Sigmoid colon (tissue), 7 donors: Measurements from ENCODE around the gene TTC38. TPM values are rescaled to one million over a fixed set of nuclear protein-coding genes. Genes with fewer than 3 reads are reported as not detected.

Source experiments
- DNase-seq: peaks from one replicate; pipeline ENCODE4 v3.0.0-alpha.2; 2019
- H3K27ac ChIP-seq, 4 donors: fragments of 200-600 bp; sonication (generic); one replicate each; pipeline ENCODE4 v1.5.1; 2016 to 2019; ENCODE audit warnings: mild to moderate bottlenecking in 1 of 4
- H3K27me3 ChIP-seq, 3 donors: fragments of 200-600 bp; sonication (generic); one replicate each; pipeline ENCODE4 v1.5.1; 2019; ENCODE audit warnings: mild to moderate bottlenecking in 1 of 3
- H3K36me3 ChIP-seq, 4 donors: fragments of 200-600 bp; sonication (generic); one replicate each; pipeline ENCODE4 v1.5.1; 2016 to 2019
- H3K4me1 ChIP-seq, 4 donors: fragments of 200-600 bp; sonication (generic); one replicate each; pipeline ENCODE4 v1.5.1; 2017 to 2019
- H3K4me3 ChIP-seq, 4 donors: fragments of 200-600 bp; sonication (generic); one replicate each; pipeline ENCODE4 v1.5.1; 2017 to 2019; ENCODE audit warnings: mild to moderate bottlenecking in 2 of 4, moderate library complexity in 1 of 4
- H3K9me3 ChIP-seq, 4 donors: fragments of 200-600 bp in 3 of 4; sonication (generic) in 3 of 4; one replicate each; pipeline versions ENCODE4 v1.5.1 to v1.6.1; 2013 to 2019
- EP300 ChIP-seq, 4 donors: sonication (generic); formaldehyde crosslinking; IDR thresholded peaks; one replicate each; pipeline ENCODE4 v1.6.1; 2017; ENCODE audit warnings: antibody characterized with exemption in 4 of 4
- POLR2A ChIP-seq, 2 donors: fragments of 450-650 bp; IDR thresholded peaks; one replicate each; pipeline ENCODE4 v1.6.1; 2016; ENCODE audit warnings: antibody characterized with exemption in 2 of 2, mild to moderate bottlenecking in 2 of 2, moderate library complexity in 2 of 2
- POLR2AphosphoS5 ChIP-seq, 4 donors: sonication (generic); formaldehyde crosslinking; IDR thresholded peaks; one replicate each; pipeline ENCODE4 v1.6.1; 2017; ENCODE audit warnings: antibody characterized with exemption in 4 of 4
- WGBS, 2 donors: extraction: QIAGEN DNeasy Blood & Tissue Kit; methylation state at CpG; one replicate each; pipeline ENCODE4 v1.1.7; 2013; 5-methylcytosine and 5-hydroxymethylcytosine counted together
- intact Hi-C: fragments of 100-400 bp; cut with DNase I; formaldehyde crosslinking; loops from one replicate; pipeline ENCODE4 v1.15.1; 2023
- polyA plus RNA-seq, 3 donors: library from polyadenylated mRNA; stranded (reverse); fragments of 200-250 nt; gene quantifications; one replicate each; pipeline ENCODE4 v1.2.3, GENCODE V29; 2013
- total RNA-seq, 4 donors: library from RNA; depleted of rRNA; stranded (reverse); fragments of >200 nt; gene quantifications; one replicate each; pipeline ENCODE4 v1.1.0, GENCODE V29; 2016
- TF ChIP-seq, protein P1 (sequence below), 4 experiments: fragments of 450-650 bp in 3 of 4; fragments of 200-600 bp in 1 of 4; IDR thresholded peaks; one replicate each; pipeline ENCODE4 v1.5.1; 2016 to 2019; ENCODE audit warnings: antibody characterized with exemption in 4 of 4, mild to moderate bottlenecking in 3 of 4, moderate library complexity in 2 of 4
- donor health status: healthy with polysubstance abuse.
- donor health status: Bipolar disorder and iron deficiency.
- donor health status: healthy.

Gene TTC38
- total and polyA plus RNA-seq, 7 donors, result 34.6 to 105 (median 56.0) TPM

DNA sequence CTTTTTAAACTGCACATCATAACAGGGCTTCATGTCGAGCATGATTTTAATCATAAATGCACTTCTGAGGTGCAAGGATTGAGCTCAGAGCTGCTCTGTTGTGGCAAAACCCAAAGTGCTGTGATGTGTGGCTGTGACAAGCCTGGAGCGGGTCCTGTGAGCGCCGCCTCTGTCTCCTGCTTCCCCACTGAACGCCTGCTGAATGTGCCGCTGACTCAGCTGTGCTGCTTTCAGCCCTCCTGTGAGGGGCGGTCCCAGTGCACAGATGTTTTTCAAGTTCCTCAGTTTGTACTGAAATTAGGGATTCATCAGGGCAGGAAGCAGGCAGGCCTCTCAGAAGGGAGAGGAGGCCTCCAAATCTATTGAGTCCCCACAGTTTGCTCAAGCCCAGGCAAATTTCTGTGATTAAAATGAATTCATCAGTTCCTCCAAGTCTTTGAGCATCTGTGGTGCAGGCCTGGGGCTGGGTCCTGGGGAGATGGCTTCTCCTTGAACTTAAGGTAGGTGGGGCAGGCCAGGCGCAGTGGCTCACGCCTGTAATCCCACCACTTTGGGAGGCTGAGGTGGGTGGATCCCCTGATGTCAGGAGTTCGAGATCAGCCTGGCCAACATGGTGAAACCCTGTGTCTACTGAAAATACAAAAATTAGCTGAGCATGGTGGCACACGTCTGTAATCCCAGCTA lies 25.9 kb downstream of the TTC38 start:
- Histone ChIP-seq H3K4me3 (no peak overlapping the region), H3K27me3 (no peaks in the 10 kb centered on the region), H3K27ac (peak overlapping the region in 2 of 4 donors; percentile 27 to 32), H3K9me3 (peaks cover 0 to 3% (median 0%) of the 10 kb centered on the region in 4 donors), H3K4me1 (peaks cover 0 to 19% (median 16%) of the 10 kb centered on the region in 4 donors), H3K36me3 (peaks cover 10 to 48% (median 19%) of the 10 kb centered on the region in 4 donors)
- peak in 2 of 4 donors; percentile 8 to 39 for TF ChIP-seq POLR2AphosphoS5 (IDR thresholded peaks at IDR 0.05)
- no peak for TF ChIP-seq EP300 (IDR thresholded peaks at IDR 0.05)
- TF ChIP-seq, protein P1, sequence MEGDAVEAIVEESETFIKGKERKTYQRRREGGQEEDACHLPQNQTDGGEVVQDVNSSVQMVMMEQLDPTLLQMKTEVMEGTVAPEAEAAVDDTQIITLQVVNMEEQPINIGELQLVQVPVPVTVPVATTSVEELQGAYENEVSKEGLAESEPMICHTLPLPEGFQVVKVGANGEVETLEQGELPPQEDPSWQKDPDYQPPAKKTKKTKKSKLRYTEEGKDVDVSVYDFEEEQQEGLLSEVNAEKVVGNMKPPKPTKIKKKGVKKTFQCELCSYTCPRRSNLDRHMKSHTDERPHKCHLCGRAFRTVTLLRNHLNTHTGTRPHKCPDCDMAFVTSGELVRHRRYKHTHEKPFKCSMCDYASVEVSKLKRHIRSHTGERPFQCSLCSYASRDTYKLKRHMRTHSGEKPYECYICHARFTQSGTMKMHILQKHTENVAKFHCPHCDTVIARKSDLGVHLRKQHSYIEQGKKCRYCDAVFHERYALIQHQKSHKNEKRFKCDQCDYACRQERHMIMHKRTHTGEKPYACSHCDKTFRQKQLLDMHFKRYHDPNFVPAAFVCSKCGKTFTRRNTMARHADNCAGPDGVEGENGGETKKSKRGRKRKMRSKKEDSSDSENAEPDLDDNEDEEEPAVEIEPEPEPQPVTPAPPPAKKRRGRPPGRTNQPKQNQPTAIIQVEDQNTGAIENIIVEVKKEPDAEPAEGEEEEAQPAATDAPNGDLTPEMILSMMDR (IDR thresholded peaks at IDR 0.05), result no peak
- no peak for TF ChIP-seq POLR2A (IDR thresholded peaks at IDR 0.05)
- 71 to 86% methylated on average over 11 of the region's 11 CpGs for WGBS, 2 donors
- peak; percentile 82 for DNase-seq
- intact Hi-C loops, result loop anchor here (2.0 kb wide), 1 partner anchor 25 kb away; the partner anchor contains the start of gene TTC38

DNA sequence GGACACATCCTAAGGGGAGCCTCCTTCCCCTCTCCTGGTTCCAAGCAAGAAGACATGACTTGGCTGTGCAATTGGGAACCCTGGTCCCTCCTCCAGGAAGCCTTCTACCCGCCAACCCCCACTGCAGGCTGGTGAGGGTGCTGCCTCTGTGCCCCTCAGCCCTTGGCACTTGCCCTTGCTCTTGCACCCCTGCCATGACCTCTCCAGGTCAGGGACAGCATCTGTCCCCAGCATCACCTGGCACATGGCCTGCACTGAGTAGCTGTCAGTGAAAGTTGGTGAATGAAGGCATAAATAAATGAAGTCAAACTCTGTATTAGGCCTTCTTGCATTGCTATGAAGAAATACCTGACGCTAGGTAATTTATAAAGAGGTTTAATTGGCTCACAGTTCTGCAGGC lies 27.0 kb downstream of the TTC38 start:
- whole genome bisulfite sequencing, 2 donors, result 89 to 93% methylated on average over 2 of the region's 2 CpGs
- DNase-seq, result no peak
- Histone ChIP-seq H3K27ac (no peak overlapping the region), H3K4me3 (no peak overlapping the region), H3K9me3 (peaks cover 0 to 3% (median 0%) of the 10 kb centered on the region in 4 donors), H3K4me1 (peaks cover 0 to 19% (median 16%) of the 10 kb centered on the region in 4 donors), H3K36me3 (peaks cover 10 to 39% (median 15%) of the 10 kb centered on the region in 4 donors), H3K27me3 (no peaks in the 10 kb centered on the region)
- TF ChIP-seq, protein P1 (IDR thresholded peaks at IDR 0.05), result no peak
- intact Hi-C loops, result loop anchor here (2.0 to 5.0 kb wide), 3 partner anchors 26 to 297 kb away; partner anchors contain the start of genes PPARA and TTC38

DNA sequence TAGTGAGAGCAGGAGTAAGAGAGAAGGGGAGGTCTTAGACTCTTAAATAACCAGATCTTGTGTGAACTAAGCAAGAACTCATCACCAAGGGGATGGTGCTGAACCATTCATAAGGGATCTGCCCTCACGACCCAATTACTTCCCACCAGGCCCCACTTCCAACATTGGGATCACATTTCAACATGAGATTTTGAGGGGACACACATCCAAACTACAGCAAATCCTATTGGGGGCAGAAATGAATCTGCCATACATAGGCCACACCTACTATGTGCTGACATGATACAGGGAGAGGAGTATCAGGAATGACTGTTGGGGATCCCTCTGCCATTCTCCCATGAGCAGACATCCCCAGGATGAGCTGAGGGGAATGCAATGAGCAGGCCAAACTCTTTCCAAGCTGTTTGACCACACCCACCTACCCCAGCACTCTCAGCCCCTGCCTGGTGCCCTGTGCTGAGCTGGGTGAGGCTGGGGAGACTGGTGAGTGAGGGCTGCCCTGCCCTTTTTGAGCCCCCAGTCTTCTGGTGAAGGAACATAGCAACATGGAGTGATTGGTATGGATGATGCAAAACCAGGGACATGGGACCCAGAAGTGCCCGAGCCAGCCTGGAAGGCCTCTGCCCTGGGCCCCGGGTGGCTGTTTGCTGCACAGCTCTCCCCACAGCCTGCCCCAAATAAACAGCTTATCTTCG lies 27.6 kb downstream of the TTC38 start:
- WGBS, 2 donors, result 42 to 75% methylated on average over 4 of the region's 4 CpGs

DNA sequence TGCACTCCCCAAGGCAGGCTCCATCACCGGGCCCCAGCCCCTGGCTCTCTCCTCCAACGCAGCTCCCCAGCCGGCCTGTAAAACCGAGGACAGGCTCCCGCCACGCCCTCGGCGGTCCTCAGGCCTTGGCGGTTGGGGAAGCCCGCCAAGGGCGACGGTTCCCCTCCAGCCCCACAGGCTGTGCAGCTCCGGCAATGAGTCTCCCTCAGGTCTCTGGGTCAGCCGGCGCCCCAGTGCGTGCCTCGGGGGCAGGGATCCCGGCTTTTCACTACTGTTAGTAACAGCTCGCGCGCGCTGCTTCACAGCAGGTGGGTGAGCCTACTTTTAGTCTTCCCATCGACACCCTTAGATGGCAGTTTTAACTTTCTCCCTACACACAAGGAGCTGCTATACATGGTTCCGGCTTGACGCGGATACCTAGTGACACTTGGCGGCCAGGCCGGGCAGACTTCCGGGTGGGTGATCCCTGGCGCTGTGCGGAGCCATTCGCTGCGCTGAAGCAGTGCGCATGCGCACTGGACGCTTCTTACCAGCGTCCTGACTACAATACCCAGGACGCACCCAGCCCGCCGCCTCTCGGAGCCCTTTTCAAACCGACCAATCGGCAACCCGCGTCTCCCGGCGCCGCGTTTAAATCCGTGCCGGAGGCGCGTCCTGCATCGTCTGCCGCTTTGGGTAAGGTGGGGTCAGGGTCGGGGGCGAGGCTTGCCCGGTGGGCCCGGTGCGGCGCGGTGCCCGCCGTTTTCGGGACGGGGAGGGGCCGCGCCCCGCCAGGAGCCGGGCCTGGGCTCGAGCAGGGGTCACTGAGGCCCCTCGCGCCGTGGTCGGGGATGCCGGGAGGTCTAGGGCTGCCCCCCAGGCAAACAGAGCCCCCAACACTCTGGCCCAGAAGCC lies 28.7 kb downstream of the TTC38 start, which contains the start of gene GTSE1:
TSS of gene GTSE1 (plus strand) at position 614 of the 894 bp plus-strand sequence. CDS start 531 bp downstream, outside the sequence.
- no peaks in the 10 kb centered on the region for H3K27me3 ChIP-seq
- H3K9me3 ChIP-seq, result peaks cover 0 to 3% (median 0%) of the 10 kb centered on the region in 4 donors
- intact Hi-C loops, result loop anchor here (2.0 to 5.0 kb wide), 3 partner anchors 144 to 299 kb away; partner anchors contain the start of gene PPARA
- H3K27ac ChIP-seq, result peak within 1 kb of the TSS; percentile 89 to 96 (median 94)
- peaks cover 4 to 23% (median 13%) of the 10 kb centered on the region in 4 donors for H3K36me3 ChIP-seq
- peaks cover 0 to 19% (median 16%) of the 10 kb centered on the region in 4 donors for H3K4me1 ChIP-seq
- WGBS, 2 donors, result 0 to 1% methylated on average over 76 of the region's 76 CpGs
- TF ChIP-seq POLR2A (IDR thresholded peaks at IDR 0.05), result peak in 1 of 2 donors; percentile 33
- no peak for TF ChIP-seq EP300 (IDR thresholded peaks at IDR 0.05)
- TF ChIP-seq POLR2AphosphoS5 (IDR thresholded peaks at IDR 0.05), result peak; percentile 54 to 85 (median 84)
- DNase-seq, result peak; percentile 99
- peak within 1 kb of the TSS; percentile 35 to 62 (median 56) for H3K4me3 ChIP-seq

More for the DNA sequence above, 27.6 kb downstream of the TTC38 start:
- Histone ChIP-seq H3K27ac (peak overlapping the region; percentile 89 to 96 (median 94)), H3K27me3 (no peaks in the 10 kb centered on the region), H3K4me1 (peaks cover 0 to 19% (median 16%) of the 10 kb centered on the region in 4 donors), H3K36me3 (peaks cover 10 to 33% (median 15%) of the 10 kb centered on the region in 4 donors), H3K9me3 (peaks cover 0 to 3% (median 0%) of the 10 kb centered on the region in 4 donors), H3K4me3 (peak overlapping the region in 3 of 4 donors; percentile 50 to 62 (median 61))
- no peak for DNase-seq
- TF ChIP-seq POLR2A (IDR thresholded peaks at IDR 0.05), result no peak
- intact Hi-C loops, result loop anchor here (2.0 to 5.0 kb wide), 3 partner anchors 27 to 298 kb away; partner anchors contain the start of genes PPARA and TTC38
